HEK293 (cell line): ENCODE measurements around the gene SCFD2.

Experiments
- CTCF ChIP-seq: fragments of 450-650 bp; formaldehyde crosslinking; IDR thresholded peaks from 2 replicates; pipeline ENCODE4 v1.5.1; 2016; ENCODE audit warnings: missing biosample characterization, missing genetic modification characterization
- ZNF501 ChIP-seq: fragments of 450-650 bp; formaldehyde crosslinking; IDR thresholded peaks from 2 replicates; pipeline ENCODE4 v1.5.1; 2016; ENCODE audit warnings: missing biosample characterization, missing genetic modification characterization
- ZNF639 ChIP-seq: fragments of 450-650 bp; formaldehyde crosslinking; IDR thresholded peaks from 2 replicates; pipeline ENCODE4 v1.5.1; 2016; ENCODE audit warnings: missing biosample characterization, missing genetic modification characterization

- TF ChIP-seq CTCF (tag by site-specific recombination) (no peak), ZNF639 (tag by site-specific recombination) (no peak), ZNF501 (tag by site-specific recombination) (no peak)
These were observed 17.8 kb downstream of the SCFD2 start for GRCh38 chr4:53348046-53348445.
